ENCODE results near the gene CLDN20.
"Not testable (repeated sequence)": the region's sequence is repeated elsewhere in the genome, so short reads cannot be mapped to it uniquely, and the experiment has no call there.

Gene CLDN20

DNA sequence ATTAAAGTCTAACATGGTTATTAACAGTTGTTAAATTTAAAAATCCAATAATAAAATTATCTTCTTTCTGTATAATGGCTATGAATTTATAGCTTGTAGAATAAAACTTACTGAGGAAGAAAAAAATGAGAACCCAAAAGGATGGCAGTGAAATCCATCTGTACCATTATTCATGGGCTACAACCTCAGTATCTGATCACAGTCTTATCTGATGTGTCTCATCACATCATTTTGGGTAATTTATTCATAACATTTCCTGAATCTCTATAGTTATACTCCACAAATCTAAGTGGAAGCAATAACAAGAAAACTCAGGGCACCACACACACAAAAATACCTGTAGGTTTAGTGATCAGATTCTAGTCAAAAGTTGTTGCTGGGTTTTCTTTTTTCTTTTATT lies 7.3 kb downstream of the CLDN20 start:
- DNase-seq, result no peak

DNA sequence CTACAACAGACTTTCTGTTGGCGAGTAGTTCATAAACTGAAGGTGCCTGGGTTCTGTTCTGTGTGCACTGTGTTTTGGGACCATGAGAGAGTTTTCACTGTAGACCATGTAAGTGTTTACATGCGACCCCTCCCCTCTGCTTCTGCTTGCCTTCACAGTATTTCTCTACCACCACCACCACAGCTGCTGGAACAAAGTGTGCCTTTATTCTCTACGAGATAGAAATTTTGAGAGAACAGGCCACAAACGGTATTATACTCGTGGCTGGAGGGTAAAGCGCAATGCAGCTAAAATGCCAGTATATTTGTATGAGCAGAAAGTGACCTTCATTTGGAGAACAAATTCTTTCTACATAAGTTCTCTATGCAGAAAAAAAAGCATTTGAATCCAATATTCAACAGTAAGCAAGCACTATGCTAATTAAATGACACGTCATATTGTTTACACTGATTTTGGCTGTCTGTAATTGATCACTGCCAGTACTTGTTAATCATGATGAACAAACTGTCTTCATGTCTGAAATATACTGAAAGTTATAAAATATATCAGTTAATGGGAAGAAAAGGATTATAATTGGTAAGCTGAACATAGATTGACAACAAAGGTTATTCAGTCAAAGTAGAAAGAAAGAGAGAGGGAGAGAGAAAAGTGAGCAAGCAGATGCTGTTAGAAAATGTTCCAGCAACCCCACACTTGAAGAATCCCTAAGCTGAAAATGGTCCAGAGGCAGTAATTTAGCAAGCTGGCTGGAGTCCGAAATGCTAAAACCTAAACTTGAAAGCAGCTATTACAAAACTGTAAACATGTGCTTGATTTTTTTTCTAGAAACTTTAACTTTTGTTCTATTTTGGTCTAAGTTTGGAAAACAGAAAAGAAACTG lies 8.8 kb downstream of the CLDN20 start:
- DNase-seq, result peak; percentile 55

DNA sequence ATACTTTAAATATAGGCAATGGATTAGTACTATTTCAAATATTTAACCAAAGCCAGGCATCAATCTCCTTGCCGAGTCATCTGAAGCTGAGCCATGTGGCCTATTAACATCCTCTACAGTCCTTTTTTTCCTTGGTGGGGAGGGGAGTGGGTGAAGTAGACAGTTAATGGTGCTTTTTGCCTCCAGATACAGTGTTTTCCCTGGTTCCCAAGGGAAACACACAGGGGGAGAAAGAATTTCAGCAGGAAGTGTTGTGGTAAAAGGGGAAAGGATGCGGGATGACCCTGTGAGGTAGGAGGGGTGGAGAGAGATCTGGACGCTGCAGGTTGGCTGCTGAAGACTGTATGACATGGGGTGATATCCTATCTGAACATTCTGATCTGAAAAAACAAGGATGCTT lies 9.6 kb downstream of the CLDN20 start:
- DNase-seq, result no peak

DNA sequence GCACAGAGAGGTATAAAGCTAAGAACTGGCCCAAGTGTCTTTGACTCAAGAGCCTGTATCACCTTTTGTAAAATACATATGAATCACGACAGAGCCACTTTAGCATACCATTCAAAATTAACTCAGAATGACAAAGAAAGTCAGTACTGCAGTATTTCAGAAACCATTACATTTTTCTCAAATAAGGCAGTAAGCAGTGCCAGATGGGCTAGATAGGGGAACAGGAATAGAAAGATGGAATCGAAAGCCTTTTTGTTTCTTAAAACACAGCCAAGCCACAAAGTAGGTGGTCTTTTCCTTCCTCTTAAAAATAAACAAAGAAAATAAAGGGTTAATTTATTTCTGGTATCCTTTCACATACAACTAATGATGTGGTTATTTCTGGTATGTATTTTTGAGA lies 10.3 kb downstream of the CLDN20 start:
- no peak for DNase-seq

DNA sequence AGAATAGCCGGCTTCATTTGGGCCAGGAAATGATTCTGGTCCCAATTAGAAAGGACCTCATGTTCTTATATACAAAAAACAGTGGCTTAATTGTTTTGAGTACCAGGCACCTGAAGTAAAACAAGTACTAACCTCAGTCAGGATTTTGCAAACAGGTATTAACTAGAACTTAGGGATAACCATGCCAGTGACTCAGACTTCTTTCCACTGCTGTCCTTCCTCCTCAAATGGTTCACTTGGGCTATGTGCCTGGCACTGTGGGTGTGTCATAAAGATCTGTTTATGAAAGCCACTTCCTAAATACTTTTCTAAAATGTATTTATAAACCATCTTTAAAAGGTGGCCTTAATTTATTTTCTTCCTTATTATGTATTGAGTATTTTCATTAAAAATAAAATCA lies 10.7 kb downstream of the CLDN20 start:
- no peak for DNase-seq

DNA sequence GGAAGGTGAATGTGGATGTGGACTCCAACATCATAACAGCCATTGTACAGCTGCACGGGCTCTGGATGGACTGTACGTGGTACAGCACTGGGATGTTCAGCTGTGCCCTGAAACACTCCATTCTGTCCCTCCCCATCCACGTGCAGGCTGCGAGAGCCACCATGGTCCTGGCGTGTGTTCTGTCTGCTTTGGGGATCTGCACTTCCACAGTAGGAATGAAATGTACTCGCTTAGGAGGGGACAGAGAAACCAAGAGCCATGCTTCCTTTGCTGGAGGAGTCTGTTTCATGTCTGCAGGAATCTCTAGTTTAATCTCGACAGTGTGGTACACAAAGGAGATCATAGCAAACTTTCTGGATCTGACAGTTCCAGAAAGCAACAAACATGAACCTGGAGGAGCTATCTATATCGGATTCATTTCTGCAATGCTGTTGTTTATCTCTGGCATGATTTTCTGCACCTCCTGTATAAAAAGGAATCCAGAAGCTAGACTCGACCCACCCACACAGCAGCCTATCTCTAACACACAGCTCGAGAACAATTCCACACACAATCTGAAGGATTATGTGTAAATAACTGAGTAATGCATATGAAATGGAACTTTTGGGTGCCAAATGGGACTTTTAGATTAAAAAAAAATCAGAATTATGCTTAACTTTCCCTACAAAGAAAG lies 12.1 kb downstream of the CLDN20 start:
- no peak for DNase-seq

DNA sequence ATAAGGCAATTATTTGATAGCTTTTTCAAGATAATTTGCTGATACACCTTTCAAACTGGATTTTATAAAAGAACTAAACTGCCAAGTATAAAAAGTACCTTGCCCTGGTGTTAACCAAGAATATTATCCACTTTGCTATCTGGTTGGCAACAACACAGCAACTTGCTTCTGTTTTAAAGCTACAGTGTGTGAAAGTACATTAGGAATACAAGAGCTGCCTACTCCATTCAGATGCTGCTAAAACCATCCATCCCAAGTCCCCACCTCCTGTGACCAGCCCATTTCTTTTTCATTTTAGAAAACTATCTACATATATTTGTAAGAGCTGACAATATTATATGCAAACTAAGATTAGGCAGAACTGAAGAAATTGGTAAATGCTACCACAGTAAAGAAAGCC lies 12.8 kb downstream of the CLDN20 start:
- DNase-seq, result no peak

DNA sequence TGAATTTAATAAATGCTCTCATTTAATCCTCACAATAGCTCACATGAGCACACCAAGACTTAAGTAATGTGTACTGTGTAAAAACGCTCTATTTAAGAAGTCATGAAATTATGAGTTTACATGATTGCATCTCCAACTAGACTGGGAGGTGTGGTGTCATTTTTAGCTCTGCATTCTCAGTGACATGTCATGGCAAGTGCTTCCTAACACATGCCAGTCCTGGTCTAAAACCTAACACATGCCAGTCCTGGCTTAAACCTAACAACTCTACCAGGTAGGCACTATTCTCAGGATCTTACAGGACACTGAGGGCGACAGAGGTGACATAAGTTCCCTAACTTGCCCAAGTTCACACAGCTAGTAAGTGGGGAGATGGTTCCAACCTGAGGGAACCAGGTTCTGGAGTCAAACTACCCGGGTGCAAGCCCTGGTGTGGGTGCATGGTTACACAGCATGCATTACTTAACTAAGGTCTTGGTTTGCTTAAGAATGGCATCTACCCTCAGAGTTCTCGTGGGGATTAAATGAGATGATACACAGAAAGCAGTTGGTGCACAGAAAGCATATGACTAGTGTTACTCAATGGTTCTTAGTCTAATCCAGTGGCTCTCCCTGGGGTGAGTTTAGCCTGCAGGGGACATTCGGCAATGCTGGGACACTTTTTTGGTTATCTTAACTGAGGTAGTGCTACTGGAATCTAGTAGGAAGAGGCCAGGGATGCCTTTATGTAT lies 14.7 kb downstream of the CLDN20 start:
- no peak for DNase-seq

DNA sequence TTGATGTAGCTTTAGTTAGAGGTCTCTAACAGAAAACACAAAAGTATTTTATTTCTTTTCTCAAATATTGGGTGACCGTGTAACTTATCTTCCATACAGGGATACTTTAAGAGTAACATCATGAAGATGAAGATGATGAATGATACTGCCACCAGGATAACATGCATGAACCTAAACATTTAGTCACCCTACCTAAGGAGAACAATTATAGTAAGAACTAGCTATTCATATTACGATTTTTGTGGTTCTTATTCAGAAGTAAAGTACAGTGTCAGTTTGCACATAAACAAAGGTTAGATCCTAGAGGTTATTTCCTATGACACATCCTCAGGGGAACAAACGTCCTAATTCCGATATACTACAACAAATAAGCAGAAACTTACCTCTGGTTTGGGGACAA lies 21.0 kb downstream of the CLDN20 start:
- DNase-seq, result no peak

DNA sequence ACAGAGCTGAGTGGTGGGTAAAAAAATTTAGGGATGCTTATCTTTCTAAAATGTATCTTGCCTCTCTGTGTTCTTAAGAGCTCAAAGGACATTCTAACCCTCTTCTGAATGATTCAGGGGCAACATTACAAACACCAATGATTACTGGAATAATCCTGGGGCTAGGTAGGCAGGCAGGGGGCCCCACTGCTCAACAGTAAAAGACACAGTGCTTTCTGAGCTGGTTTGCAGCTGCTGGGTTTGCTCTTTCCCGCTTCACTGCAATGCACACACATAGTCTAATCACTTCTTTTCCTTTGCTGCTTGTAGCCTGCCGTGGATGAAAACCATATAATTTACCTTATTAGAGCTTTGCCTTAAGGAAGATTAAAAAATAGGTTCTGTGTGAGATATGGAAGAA lies 23.9 kb downstream of the CLDN20 start:
- no peak for DNase-seq

DNA sequence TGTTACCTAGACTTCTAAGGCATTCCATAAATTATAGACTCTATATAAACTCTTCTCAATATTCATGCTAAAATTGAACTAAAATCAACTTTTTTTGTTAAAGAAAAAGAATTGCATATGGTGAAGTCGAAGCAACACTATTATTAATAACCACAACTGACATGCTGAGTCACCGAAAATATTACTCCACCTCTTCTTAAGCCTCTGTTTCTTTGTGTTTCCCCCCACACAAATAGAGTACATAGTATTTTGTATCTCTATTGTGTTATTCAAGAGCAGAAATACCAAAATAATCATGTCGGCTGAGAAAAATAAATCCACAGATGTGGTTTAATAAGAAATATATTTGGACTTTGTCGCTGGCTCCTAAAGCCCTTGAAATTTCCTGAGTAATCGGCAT lies 26.7 kb downstream of the CLDN20 start:
- DNase-seq, result no peak

DNA sequence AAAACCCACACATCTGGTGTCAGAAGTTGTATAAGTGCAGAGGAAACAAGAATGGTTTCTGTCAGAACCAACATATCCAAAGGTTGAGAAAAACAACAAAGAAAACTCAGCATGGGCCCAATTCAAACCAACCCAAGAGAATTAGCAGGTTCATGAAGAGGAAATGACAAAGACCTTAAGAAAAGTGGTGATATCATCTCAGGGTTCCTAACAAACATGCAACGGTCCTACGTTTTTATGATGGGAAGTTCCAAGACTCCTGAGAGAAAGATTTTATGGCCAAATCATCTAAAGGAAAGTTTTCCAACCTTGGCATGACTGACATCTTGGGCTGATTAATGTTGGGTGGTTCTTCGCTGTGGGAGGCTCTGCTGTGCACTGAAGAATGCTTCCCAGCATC lies 27.5 kb downstream of the CLDN20 start:
- no peak for DNase-seq

DNA sequence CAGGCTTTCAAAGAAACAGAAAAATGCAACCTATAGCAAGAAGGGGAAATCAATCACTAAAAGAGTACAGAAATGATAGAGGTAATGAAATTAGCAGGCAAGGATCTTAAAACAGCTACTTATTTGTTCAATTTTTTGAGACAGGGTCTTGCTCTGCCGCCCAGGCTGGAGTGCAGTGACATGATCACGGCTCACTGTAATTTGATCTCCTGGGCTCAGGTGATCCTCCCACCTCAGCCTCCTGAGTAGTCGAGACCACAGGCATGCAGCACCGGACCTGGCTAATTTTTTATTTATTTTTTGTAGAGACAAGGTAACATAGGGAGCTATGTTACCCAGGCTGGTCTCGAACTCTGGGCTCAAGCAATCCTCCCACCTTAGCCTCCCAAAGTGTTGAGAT lies 28.9 kb downstream of the CLDN20 start:
- no peak for DNase-seq

DNA sequence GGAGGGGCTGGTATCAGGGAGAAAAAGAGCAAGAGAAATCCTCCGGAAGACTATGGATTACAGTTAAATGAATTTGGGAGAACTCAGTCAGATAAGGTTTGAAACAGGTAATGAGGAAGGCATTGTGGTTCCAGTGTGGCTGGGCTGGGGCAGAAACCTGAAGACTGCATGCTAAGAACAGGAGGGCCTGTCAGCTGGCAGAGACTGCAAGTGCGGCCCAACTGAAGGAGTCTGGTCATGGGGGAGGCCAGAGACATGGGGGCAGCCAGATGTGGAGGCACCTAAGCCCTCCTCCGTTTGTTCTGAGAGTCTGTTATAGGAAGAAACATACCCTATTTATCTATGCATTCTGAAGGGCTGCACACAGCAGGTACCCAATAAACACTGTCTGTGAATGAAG lies 33.9 kb downstream of the CLDN20 start:
- no peak for DNase-seq

DNA sequence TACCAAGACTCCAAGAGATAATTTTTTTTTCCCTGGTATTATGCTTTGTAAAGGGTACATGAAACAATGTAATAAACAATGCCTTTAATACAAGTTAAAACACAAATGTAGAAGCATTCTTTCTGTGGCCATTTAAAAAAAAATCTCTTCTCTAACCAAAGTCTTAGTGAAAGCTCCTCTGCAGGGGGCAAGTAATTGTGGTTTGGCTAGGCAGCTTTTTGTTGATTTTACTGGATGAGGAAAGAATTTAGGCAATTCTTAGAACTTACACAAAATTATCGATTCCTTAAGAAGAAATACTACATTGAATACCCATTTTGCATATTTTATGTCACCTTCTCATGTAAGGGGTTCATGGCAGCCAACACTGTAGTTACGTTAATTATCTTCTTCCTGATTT lies 38.1 kb downstream of the CLDN20 start:
- no peak for DNase-seq

DNA sequence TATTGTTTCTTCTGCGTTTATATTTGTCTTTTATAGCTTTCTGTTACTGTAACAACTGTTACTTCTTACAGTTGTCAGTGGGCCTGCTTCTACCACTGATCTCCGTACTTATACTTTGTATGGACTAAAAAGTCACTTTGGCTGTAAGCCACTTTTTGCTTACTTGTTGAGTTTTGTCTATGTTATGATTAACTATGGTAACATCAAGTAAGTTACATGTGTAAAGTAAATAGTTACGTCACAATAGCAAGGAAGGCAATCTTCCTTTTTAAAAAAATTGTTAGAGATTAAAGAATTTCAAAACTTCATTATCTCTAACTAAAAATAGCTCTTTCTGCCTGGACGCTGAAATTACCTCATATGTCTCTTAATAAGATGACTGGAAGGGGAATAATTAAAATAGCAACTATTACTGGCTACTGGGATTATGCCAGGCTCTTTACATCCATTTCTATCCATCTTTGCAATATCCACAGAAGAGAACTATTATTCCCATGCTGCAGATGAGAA lies 39.6 kb downstream of the CLDN20 start:
- DNase-seq, result no peak

DNA sequence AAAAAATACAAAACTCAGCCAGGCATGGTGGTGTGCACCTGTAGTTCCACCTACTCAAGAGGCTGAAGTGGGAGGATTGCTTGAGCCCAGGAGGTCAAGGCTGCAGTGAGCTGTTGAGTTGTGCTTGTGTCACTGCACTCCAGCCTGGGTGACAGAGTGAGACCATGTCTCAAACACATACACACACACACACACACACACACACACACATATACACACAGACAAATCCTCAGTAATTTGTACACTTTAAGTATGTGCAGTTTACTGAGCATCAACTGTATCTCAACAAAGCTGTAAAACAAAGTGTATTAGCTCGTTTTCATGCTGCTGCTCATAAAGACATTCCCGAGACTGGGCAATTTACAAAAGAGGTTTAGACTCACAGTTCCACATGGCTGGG lies 43.1 kb downstream of the CLDN20 start:
- no peak for DNase-seq

DNA sequence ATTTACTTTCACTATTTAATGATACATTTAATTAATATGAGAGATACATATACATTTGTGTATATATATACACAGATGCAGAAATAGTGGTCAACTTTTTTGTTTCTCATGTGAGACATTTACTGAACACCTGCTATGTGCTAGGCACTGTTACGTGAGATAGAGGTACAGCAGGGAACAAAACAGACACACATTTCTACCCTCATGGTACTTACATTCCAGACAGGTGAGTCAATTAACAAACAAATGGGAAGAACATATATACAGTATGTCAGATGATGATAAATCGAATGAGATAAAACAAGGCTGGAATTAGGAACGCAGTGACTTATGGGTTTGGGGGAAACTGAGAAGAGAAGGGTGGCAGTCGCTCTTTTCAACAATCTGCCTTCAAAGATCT lies 45.3 kb downstream of the CLDN20 start:
- DNase-seq, result no peak

DNA sequence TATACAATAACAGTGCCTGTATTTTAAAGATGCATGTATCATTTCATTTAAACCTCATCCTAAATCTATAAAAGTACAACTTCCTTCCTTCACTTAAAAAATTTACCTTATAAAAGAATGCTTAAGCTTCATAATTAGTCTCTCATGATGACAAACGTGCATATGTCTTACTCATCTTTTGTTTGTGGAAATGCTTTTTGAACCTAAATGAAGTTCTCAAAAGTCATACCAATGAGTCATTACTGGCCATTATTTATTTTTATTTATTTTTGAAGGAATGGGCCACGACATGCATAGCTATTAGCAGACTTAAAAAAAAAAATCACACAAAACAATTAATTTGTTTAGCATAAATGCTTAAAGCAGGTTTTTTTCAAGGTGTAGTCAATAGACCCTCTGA lies 46.8 kb downstream of the CLDN20 start:
- no peak for DNase-seq

DNA sequence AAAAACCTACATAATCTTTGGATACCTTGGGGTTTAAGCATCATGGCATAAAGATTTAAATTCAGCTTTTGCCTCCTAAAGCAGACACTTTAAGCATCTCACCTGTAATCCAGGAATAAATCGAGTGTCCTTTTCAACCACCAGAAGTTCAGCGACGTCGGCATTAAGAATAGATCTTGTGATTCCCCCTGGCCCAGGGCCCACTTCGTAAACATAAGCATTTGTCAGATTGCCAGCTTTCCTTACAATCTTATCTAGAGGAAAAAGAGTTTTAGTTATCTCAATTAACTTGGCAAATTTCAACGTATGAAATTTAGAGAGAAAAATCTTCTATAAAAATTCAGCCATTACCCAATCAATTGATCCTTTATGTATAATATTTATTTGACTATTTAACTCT lies 47.3 kb downstream of the CLDN20 start:
- no peak for DNase-seq

DNA sequence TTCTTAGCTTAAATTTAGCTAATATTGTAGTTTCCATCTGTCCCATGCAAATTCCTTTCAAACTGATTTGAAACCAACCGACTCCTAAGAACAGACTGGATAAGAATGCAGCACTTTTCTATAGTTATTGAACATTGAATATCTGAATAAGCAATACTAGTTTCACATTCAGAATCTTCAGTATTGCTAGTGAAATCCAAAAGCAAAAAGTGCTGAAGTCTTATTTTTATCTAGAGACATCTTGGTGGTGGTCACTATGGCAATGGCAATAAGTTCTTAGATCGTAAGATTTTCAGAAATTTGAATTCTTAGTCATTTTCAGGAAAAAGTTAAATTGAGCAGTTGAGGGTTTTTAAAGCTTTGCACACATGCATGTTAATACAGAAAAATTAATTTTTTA lies 47.8 kb downstream of the CLDN20 start:
- DNase-seq, result no peak

DNA sequence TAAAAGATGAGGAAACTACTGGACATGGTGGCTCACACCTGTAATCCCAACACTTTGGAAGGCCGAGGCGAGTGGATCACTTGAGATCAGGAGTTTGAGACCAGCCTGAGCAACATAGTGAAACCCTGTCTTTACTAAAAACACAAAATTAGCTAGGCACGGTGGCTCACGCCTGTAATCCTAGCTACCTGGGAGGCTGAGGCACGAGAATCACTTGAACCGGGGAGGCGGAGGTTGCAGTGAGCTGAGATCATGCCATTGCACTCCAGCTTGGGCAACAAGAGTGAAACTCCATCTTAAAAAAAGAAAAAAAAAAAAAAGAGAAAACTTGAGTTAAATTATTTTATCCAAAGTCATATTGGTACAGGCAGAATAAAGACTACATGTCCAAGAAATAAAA lies 49.1 kb downstream of the CLDN20 start:
- DNase-seq, result not testable (repeated sequence)

DNA sequence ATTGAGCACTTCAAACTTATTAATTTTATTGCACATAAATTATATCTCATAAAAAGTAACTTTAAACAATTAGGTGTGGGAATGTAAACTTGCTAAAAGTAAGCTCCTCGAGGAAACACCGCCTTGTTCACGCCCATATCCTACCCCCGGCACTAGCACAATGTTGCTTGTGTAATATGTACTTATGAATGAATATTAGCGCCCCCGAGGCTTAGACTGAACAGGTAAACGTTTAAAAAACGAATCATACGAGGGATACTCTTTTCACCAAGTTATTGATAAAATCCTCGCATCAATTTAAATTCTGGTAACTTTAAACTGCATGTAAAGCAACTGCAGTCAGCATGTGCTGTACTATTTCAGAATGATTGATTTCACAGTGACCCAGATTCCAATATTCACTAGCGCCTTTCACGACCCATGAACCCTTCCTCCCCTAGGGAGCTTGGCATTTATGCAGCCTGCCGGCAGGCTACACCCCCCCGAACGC lies 49.8 kb downstream of the CLDN20 start:
- DNase-seq, result no peak

Measured in femur (tissue), 1 donor.